ENCODE measurements around the gene ATP23. TPM values are rescaled to one million over a fixed set of nuclear protein-coding genes. Genes with fewer than 3 reads are reported as not detected.

ATP23 gene
- total RNA-seq, 1 experiment from 2014 or later = 6.1 TPM

DNA sequence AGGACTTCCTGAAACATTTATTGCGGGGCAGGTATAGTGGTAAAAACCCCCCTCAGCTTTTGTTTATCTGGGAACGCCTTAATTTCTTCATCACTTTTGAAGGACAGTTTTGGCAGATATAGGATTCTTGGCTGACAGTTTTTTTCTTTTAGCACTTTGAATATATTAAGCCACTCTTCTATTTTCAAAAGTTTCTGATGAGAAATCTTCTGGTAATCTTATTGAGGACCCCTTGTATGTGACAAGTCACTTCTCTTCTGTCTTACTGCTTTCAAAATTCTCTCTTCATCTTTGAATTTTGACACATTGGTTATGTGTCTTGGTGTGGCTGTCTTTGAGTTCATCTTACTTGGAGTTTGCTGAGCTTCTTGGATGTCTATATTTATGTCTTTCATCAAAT lies 59.1 kb downstream of the ATP23 start:
- peaks cover 37% of the 10 kb centered on the region for H3K36me3 Mint-ChIP-seq
- H3K4me1 Mint-ChIP-seq = no peaks in the 10 kb centered on the region
- no peak for ATAC-seq
- no peak for DNase-seq (ENCODE audit: low spot score)
- no peak overlapping the region for H3K4me3 Mint-ChIP-seq
- POLR2A ChIA-PET = no interaction called here
- H3K27ac Mint-ChIP-seq = no peak overlapping the region
- TF ChIP-seq GABPB1 (CRISPR knock-in tag; IDR thresholded peaks at IDR 0.05) (no peak), NR3C1 (CRISPR knock-in tag; conservative IDR thresholded peaks at IDR 0.05; ENCODE audit: low read depth) (no peak), GRHL2 (CRISPR knock-in tag; IDR thresholded peaks at IDR 0.05; ENCODE audit: insufficient replicate concordance, severe bottlenecking) (no peak), RELA (CRISPR knock-in tag; IDR thresholded peaks at IDR 0.05; ENCODE audit: borderline replicate concordance) (no peak), AR (CRISPR knock-in tag; IDR thresholded peaks at IDR 0.05) (no peak), GTF2I (CRISPR knock-in tag; conservative IDR thresholded peaks at IDR 0.05) (no peak), JAZF1 (CRISPR knock-in tag; IDR thresholded peaks at IDR 0.05) (no peak), EMX1 (CRISPR knock-in tag; IDR thresholded peaks at IDR 0.05) (no peak), SP1 (CRISPR knock-in tag; conservative IDR thresholded peaks at IDR 0.05) (no peak)
- TF ChIP-seq, protein P1, sequence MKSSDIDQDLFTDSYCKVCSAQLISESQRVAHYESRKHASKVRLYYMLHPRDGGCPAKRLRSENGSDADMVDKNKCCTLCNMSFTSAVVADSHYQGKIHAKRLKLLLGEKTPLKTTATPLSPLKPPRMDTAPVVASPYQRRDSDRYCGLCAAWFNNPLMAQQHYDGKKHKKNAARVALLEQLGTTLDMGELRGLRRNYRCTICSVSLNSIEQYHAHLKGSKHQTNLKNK (CRISPR knock-in tag; IDR thresholded peaks at IDR 0.05) = no peak
- H3K9me3 Mint-ChIP-seq = peaks cover 67% of the 10 kb centered on the region
- peaks cover 6% of the 10 kb centered on the region for H3K27me3 Mint-ChIP-seq (ENCODE audit: low read depth)
- CTCF ChIA-PET = no interaction called here

- no peak overlapping the region for H3K27ac Mint-ChIP-seq
- DNase-seq (ENCODE audit: low spot score) = no peak
- peaks cover 12% of the 10 kb centered on the region for H3K9me3 Mint-ChIP-seq
- no peak for ATAC-seq
- H3K4me3 Mint-ChIP-seq = no peak overlapping the region
- no peaks in the 10 kb centered on the region for H3K27me3 Mint-ChIP-seq (ENCODE audit: low read depth)
- CTCF ChIA-PET = no interaction called here
- POLR2A ChIA-PET = no interaction called here
- no peaks in the 10 kb centered on the region for H3K36me3 Mint-ChIP-seq
- no peaks in the 10 kb centered on the region for H3K4me1 Mint-ChIP-seq
- TF ChIP-seq, protein P2, sequence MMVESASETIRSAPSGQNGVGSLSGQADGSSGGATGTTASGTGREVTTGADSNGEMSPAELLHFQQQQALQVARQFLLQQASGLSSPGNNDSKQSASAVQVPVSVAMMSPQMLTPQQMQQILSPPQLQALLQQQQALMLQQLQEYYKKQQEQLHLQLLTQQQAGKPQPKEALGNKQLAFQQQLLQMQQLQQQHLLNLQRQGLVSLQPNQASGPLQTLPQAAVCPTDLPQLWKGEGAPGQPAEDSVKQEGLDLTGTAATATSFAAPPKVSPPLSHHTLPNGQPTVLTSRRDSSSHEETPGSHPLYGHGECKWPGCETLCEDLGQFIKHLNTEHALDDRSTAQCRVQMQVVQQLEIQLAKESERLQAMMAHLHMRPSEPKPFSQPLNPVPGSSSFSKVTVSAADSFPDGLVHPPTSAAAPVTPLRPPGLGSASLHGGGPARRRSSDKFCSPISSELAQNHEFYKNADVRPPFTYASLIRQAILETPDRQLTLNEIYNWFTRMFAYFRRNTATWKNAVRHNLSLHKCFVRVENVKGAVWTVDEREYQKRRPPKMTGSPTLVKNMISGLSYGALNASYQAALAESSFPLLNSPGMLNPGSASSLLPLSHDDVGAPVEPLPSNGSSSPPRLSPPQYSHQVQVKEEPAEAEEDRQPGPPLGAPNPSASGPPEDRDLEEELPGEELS (CRISPR knock-in tag; IDR thresholded peaks at IDR 0.05) = no peak
- TF ChIP-seq FOXK1 (CRISPR knock-in tag; IDR thresholded peaks at IDR 0.05) = no peak
- TF ChIP-seq, protein P3, sequence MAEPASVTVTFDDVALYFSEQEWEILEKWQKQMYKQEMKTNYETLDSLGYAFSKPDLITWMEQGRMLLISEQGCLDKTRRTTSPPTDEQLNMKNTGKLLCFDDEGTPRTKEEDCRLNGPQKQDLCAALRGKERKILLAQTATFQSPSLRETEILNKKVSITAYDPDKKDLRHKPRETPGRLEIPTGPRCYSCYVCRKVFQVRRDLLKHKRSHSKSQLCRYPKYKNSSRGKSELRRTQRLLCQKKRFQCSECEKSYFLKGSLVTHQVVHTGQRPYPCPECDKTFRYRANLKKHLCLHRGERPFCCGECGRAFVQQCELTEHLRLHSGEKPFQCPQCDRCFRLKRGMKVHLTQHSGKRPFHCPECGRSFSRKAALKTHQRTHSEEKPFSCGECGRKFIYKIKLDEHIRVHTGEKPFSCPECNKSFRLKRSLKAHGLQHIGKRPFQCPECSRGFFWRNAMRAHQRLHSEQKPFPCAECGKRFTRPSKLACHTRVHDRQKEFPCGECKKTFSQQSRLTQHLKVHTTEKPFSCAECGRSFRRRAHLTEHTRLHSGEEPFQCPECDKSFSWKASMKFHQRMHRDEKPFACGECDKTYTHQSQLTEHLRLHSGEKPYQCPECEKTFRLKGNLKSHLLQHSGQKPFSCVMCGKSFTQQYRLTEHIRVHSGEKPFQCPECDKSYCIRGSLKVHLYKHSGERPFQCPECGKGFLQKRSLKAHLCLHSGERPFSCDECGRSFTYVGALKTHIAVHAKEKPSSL (CRISPR knock-in tag; conservative IDR thresholded peaks at IDR 0.05) = no peak
- TF ChIP-seq, protein P4, sequence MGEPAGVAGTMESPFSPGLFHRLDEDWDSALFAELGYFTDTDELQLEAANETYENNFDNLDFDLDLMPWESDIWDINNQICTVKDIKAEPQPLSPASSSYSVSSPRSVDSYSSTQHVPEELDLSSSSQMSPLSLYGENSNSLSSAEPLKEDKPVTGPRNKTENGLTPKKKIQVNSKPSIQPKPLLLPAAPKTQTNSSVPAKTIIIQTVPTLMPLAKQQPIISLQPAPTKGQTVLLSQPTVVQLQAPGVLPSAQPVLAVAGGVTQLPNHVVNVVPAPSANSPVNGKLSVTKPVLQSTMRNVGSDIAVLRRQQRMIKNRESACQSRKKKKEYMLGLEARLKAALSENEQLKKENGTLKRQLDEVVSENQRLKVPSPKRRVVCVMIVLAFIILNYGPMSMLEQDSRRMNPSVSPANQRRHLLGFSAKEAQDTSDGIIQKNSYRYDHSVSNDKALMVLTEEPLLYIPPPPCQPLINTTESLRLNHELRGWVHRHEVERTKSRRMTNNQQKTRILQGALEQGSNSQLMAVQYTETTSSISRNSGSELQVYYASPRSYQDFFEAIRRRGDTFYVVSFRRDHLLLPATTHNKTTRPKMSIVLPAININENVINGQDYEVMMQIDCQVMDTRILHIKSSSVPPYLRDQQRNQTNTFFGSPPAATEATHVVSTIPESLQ (CRISPR knock-in tag; IDR thresholded peaks at IDR 0.05) = no peak
- TF ChIP-seq GTF2I (CRISPR knock-in tag; conservative IDR thresholded peaks at IDR 0.05) = no peak
- no peak for TF ChIP-seq ZNF416 (CRISPR knock-in tag; IDR thresholded peaks at IDR 0.05)
- TF ChIP-seq PRRX2 (CRISPR knock-in tag; IDR thresholded peaks at IDR 0.05) = no peak
- TF ChIP-seq, protein P5, sequence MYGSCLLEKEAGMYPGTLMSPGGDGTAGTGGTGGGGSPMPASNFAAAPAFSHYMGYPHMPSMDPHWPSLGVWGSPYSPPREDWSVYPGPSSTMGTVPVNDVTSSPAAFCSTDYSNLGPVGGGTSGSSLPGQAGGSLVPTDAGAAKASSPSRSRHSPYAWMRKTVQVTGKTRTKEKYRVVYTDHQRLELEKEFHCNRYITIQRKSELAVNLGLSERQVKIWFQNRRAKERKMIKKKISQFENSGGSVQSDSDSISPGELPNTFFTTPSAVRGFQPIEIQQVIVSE (CRISPR knock-in tag; IDR thresholded peaks at IDR 0.05; ENCODE audit: borderline replicate concordance) = no peak
- TF ChIP-seq, protein P6, sequence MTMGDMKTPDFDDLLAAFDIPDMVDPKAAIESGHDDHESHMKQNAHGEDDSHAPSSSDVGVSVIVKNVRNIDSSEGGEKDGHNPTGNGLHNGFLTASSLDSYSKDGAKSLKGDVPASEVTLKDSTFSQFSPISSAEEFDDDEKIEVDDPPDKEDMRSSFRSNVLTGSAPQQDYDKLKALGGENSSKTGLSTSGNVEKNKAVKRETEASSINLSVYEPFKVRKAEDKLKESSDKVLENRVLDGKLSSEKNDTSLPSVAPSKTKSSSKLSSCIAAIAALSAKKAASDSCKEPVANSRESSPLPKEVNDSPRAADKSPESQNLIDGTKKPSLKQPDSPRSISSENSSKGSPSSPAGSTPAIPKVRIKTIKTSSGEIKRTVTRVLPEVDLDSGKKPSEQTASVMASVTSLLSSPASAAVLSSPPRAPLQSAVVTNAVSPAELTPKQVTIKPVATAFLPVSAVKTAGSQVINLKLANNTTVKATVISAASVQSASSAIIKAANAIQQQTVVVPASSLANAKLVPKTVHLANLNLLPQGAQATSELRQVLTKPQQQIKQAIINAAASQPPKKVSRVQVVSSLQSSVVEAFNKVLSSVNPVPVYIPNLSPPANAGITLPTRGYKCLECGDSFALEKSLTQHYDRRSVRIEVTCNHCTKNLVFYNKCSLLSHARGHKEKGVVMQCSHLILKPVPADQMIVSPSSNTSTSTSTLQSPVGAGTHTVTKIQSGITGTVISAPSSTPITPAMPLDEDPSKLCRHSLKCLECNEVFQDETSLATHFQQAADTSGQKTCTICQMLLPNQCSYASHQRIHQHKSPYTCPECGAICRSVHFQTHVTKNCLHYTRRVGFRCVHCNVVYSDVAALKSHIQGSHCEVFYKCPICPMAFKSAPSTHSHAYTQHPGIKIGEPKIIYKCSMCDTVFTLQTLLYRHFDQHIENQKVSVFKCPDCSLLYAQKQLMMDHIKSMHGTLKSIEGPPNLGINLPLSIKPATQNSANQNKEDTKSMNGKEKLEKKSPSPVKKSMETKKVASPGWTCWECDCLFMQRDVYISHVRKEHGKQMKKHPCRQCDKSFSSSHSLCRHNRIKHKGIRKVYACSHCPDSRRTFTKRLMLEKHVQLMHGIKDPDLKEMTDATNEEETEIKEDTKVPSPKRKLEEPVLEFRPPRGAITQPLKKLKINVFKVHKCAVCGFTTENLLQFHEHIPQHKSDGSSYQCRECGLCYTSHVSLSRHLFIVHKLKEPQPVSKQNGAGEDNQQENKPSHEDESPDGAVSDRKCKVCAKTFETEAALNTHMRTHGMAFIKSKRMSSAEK (CRISPR knock-in tag; IDR thresholded peaks at IDR 0.05; ENCODE audit: borderline replicate concordance) = no peak
- TF ChIP-seq E2F5 (CRISPR knock-in tag; IDR thresholded peaks at IDR 0.05) = no peak
- no peak for TF ChIP-seq NR3C1 (CRISPR knock-in tag; conservative IDR thresholded peaks at IDR 0.05; ENCODE audit: low read depth)
- no peak for TF ChIP-seq ZNF138 (CRISPR knock-in tag; conservative IDR thresholded peaks at IDR 0.05)
These were observed 66.5 kb downstream of the ATP23 start for GRCh38 chr12:58007875-58008274.

All from WTC11 (cell line).